Hepatocyte (in vitro differentiated cells): Measurements from ENCODE around the gene FAM3C. TPM values are rescaled to one million over a fixed set of nuclear protein-coding genes. Genes with fewer than 3 reads are reported as not detected.
A peak's percentile ranks its signal among the peaks of the same experiment; 100 is the strongest.

Source experiments
- DNase-seq: peaks from one replicate; pipeline ENCODE4 v3.0.0-alpha.2; 2016; ENCODE audit warnings: low spot score
- H2AFZ ChIP-seq: fragments of 200-600 bp; sonication (generic); 2 replicates; pipeline ENCODE4 v1.6.0; 2016; ENCODE audit warnings: antibody characterized with exemption, mild to moderate bottlenecking
- H3K27ac ChIP-seq: fragments of 200-600 bp; sonication (generic); 2 replicates; pipeline ENCODE4 v1.5.1; 2016; ENCODE audit warnings: mild to moderate bottlenecking
- H3K27me3 ChIP-seq: fragments of 200-600 bp; sonication (generic); 2 replicates; pipeline ENCODE4 v1.6.1; 2016
- H3K36me3 ChIP-seq: fragments of 200-600 bp; sonication (generic); replicated peaks from 2 replicates; pipeline ENCODE4 v1.5.1; 2016; ENCODE audit warnings: low read depth; ENCODE audit not compliant: insufficient read depth
- H3K4me1 ChIP-seq: fragments of 200-600 bp; sonication (generic); 2 replicates; pipeline ENCODE4 v1.5.1; 2016; ENCODE audit warnings: mild to moderate bottlenecking, moderate library complexity; ENCODE audit not compliant: insufficient read depth
- H3K4me2 ChIP-seq: fragments of 200-600 bp; sonication (generic); 2 replicates; pipeline ENCODE4 v1.6.0; 2016
- H3K4me3 ChIP-seq: fragments of 200-600 bp; sonication (generic); 2 replicates; pipeline ENCODE4 v1.5.1; 2016; ENCODE audit warnings: mild to moderate bottlenecking
- H3K79me2 ChIP-seq: fragments of 200-600 bp; sonication (generic); 2 replicates; pipeline ENCODE4 v1.6.0; 2017; ENCODE audit warnings: mild to moderate bottlenecking
- H3K9me2 ChIP-seq: fragments of 200-600 bp; sonication (generic); replicated peaks from 2 replicates; pipeline ENCODE4 v1.6.0; 2017; ENCODE audit warnings: mild to moderate bottlenecking; ENCODE audit not compliant: insufficient read depth
- H3K9me3 ChIP-seq: fragments of 200-600 bp; sonication (generic); 2 replicates; pipeline ENCODE4 v1.5.1; 2016; ENCODE audit warnings: low read depth, mild to moderate bottlenecking
- H4K20me1 ChIP-seq: fragments of 200-600 bp; sonication (generic); 2 replicates; pipeline ENCODE4 v1.6.0; 2016; ENCODE audit warnings: mild to moderate bottlenecking; ENCODE audit not compliant: insufficient read depth, poor library complexity, severe bottlenecking
- CTCF ChIP-seq: fragments of 200-600 bp; sonication (generic); IDR thresholded peaks from 2 replicates; pipeline ENCODE4 v1.5.1; 2016; ENCODE audit warnings: antibody characterized with exemption, mild to moderate bottlenecking; ENCODE audit not compliant: poor library complexity
- EZH2 ChIP-seq: fragments of 200-600 bp; sonication (generic); IDR thresholded peaks from 2 replicates; pipeline ENCODE4 v1.6.1; 2016; ENCODE audit warnings: antibody characterized with exemption, mild to moderate bottlenecking, borderline replicate concordance
- EZH2phosphoT487 ChIP-seq: fragments of 200-600 bp; sonication (generic); IDR thresholded peaks from one replicate; pipeline ENCODE4 v1.6.1; 2018; ENCODE audit warnings: antibody characterized with exemption, mild to moderate bottlenecking, low read depth, moderate library complexity; ENCODE audit not compliant: unreplicated experiment, severe bottlenecking
- WGBS: methylation state at CpG from one replicate; pipeline ENCODE4 v1.1.6; 2016; ENCODE audit warnings: low lambda C conversion rate; ENCODE audit errors: missing lambda C conversion rate; 5-methylcytosine and 5-hydroxymethylcytosine counted together
- polyA plus RNA-seq: library from polyadenylated mRNA; unstranded; fragments of >200 nt; fragmentation: Nextera tagmentation; extraction: Ambion mirVana; gene quantifications from 2 replicates; pipeline ENCODE4 v1.2.1, GENCODE V29; 2016
- total RNA-seq: library from RNA; depleted of rRNA; stranded (reverse); fragments of >200 nt; gene quantifications from 2 replicates; pipeline ENCODE4 v1.2.3, GENCODE V29; 2014

The FAM3C gene
- 113 and 119 TPM in 2 replicates for total RNA-seq
- 120 and 127 TPM in 2 replicates for polyA plus RNA-seq

GRCh38 chr7:121395961-121396757 lies at the start of gene FAM3C:
Gene FAM3C, minus strand, starts transcription at chr7:121396308. Its CDS starts 13,339 bp downstream, at chr7:121382969.
- H3K9me2 ChIP-seq: no peaks in the 10 kb centered on the region
- peak; percentile 96 for DNase-seq
- WGBS: 2% methylated on average over 24 of the region's 85 CpGs

GRCh38 chr7:121442845-121443244 lies 46.7 kb upstream of the FAM3C start:
- H3K27me3 ChIP-seq: no peaks in the 10 kb centered on the region
- no peaks in the 10 kb centered on the region for H3K36me3 ChIP-seq
- H2AFZ ChIP-seq: no peak overlapping the region
- TF ChIP-seq EZH2: no peak
- TF ChIP-seq EZH2phosphoT487: no peak
- no peak for TF ChIP-seq CTCF
- H4K20me1 ChIP-seq: no peaks in the 10 kb centered on the region
- WGBS: 75% methylated on average over 2 of the region's 2 CpGs
- H3K79me2 ChIP-seq: no peaks in the 10 kb centered on the region
- H3K4me3 ChIP-seq: no peak overlapping the region
- no peak overlapping the region for H3K4me2 ChIP-seq
- no peak for DNase-seq
- no peaks in the 10 kb centered on the region for H3K9me3 ChIP-seq
- no peaks in the 10 kb centered on the region for H3K9me2 ChIP-seq
- H3K27ac ChIP-seq: no peak overlapping the region
- H3K4me1 ChIP-seq: peaks cover under 1% of the 10 kb centered on the region

More at GRCh38 chr7:121395961-121396757, at the start of gene FAM3C:
- H2AFZ ChIP-seq: peak within 1 kb of the TSS; percentile 67
- peaks cover 3% of the 10 kb centered on the region for H4K20me1 ChIP-seq
- peak; percentile 89 for TF ChIP-seq CTCF
- no peak for TF ChIP-seq EZH2
- no peak for TF ChIP-seq EZH2phosphoT487
- peak within 1 kb of the TSS; percentile 94 for H3K27ac ChIP-seq
- no peaks in the 10 kb centered on the region for H3K27me3 ChIP-seq
- H3K4me3 ChIP-seq: peak within 1 kb of the TSS; percentile 69
- H3K4me2 ChIP-seq: peak within 1 kb of the TSS; percentile 79
- H3K4me1 ChIP-seq: peaks cover 14% of the 10 kb centered on the region
- no peaks in the 10 kb centered on the region for H3K9me3 ChIP-seq
- peaks cover 45% of the 10 kb centered on the region for H3K79me2 ChIP-seq
- H3K36me3 ChIP-seq: no peaks in the 10 kb centered on the region

- Histone ChIP-seq H2AFZ (no peak overlapping the region), H3K27me3 (no peaks in the 10 kb centered on the region), H3K4me1 (peaks cover 8% of the 10 kb centered on the region), H4K20me1 (no peaks in the 10 kb centered on the region), H3K9me2 (no peaks in the 10 kb centered on the region), H3K4me3 (no peak overlapping the region), H3K4me2 (no peak overlapping the region), H3K27ac (no peak overlapping the region), H3K79me2 (no peaks in the 10 kb centered on the region), H3K9me3 (no peaks in the 10 kb centered on the region), H3K36me3 (no peaks in the 10 kb centered on the region)
- 93% methylated on average over 18 of the region's 18 CpGs for WGBS
- DNase-seq: no peak
- no peak for TF ChIP-seq CTCF
- TF ChIP-seq EZH2phosphoT487: no peak
- TF ChIP-seq EZH2: no peak
Observed at GRCh38 chr7:121440857-121441503, 44.9 kb upstream of the FAM3C start.
